Stimulated activated CD8-positive, alpha-beta memory T cell treated with anti-CD3 and anti-CD28 coated beads, Interleukin-7, amount 100 ng/mL, for 48 hours (primary cell): ENCODE results near the gene AFP.

ENCODE experiments used
- DNase-seq, 2 donors: peaks; one replicate each; pipeline ENCODE4 v3.0.0-alpha.2; 2020; ENCODE audit warnings: low read depth in 1 of 2; ENCODE audit errors: extremely low read depth in 1 of 2

Gene AFP

DNA sequence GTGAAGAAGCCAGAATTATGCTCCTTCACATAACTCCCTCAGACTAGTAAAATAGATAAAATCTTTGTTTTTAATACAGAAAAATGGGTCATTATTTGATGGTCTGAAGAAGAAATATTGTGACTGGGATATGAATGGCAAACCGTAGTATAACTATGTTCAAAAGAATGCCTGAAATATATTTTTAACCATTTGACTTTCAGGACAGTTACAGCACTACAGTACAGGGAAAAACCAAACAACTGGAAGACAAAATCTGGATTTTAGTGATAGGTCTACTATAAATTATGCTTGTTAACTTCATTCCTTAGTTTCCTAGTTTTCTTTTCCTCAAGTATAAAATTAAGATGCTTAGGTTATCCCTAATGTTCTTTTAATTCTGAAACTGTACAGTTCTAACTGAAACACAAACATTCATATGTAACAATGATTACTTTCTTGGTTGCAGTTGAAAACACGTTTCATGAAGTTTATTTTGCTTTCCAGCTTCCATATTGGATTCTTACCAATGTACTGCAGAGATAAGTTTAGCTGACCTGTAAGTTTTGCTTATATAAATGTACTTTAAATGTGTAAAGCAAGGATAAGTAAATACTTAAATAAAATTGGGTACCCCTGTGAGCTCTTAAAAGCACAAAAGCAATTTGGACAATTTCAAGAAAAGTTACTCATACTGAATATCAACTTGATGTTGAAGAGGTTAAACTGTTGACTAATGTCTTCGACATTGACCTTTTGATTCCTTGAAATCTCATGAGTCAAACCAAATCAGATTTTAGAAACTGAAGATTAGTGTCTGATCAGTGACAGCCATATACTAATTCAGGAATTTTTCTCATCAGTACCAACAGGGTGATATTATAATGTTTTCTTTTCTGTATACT, 895 bp downstream of the AFP start:
- no peak for DNase-seq

DNA sequence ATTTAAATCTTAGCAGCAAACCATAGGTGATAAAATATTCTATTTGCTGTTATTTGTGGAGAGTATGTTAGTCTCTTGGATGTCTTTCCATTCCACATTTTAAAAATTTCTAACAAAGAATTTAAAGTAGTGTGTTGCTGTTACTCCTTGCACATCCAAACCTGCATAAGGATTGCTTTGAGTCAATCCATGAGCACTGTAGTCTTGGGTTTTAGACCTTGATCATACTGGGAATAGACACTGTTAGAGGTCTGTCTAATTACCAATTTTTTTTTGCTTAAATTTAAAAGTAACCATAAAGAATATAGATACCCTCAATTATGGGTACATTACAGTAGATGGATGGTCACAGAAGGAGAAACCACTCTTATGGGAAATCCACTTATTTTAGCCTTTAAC, 1.5 kb downstream of the AFP start:
- DNase-seq, result no peak

DNA sequence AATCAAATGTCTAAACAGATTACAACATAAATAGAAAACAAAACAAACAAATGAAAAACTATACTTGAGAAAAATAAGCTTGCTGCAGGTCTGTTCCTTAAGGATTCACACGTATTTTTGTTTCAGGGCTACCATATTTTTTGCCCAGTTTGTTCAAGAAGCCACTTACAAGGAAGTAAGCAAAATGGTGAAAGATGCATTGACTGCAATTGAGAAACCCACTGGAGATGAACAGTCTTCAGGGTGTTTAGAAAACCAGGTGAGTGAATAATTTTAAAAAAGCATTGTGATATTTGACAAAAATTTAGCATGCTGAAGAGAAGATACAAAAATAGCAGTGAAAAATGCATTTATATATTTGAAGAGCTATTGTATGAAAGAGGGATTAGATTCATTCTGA, 2.0 kb downstream of the AFP start:
- no peak for DNase-seq

DNA sequence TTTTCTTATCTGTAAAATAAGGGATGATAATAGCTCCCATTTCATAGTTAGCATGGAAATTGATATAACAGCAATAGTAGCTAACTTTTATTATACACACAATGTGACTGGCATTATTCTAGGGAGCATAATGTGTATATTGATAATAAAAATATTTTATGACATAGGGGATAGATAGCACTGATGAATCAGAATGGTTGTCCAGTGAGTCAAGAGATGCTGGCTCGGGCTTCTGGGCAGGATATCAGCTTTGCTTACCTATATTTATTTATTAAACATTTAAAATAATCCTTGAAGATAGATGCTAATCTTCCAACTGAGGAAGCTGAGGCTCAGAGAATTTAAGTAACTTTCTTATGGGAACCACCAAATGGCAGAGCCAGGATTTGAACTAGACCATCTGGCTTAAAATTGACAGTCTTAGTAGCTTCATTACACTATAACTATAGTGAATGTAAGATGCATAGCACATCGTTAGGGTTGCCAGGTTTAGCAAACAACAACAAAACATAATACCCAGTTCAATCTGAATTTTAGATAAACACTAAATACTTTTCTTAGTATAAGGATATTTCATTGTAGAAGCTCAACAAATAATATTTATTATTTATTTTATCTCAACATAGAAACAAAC, 2.7 kb downstream of the AFP start:
- DNase-seq, result no peak

DNA sequence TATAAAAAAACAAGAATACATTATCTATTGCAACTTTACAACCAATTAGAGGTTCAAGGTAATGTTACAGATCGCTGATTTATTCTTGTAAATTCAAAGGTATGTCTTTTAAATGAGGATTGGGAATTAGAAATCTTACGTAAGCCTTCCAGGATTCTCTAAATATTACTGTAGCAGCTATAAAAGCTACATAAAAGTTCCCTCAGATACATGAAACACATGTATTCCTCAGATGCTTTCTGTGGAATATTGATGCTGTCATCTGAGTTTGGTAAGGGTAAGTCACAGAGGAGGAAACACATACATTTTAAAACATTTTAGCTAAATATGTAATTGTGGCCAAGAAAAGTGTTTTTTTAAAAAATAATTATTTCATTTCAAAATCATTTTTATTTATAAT, 3.4 kb downstream of the AFP start:
- no peak for DNase-seq

DNA sequence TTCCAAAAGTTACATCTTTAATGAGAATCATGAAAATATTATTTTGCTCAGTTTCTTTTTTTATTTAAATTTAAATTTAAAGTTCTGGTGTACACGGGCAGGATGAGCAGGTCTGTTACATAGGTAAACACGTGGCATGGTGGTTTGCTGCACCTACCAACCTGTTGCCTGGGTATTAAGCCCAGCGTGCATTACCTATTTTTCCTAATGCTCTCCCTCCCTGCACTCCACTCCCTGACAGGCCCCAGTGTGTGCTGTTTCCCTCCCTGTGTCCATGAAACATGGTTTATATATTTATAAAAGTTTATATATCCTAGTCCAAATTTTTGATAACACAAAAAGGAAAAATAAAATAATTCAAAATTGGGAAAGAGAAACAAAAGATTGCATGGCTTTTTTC, 4.0 kb downstream of the AFP start:
- DNase-seq, result no peak

DNA sequence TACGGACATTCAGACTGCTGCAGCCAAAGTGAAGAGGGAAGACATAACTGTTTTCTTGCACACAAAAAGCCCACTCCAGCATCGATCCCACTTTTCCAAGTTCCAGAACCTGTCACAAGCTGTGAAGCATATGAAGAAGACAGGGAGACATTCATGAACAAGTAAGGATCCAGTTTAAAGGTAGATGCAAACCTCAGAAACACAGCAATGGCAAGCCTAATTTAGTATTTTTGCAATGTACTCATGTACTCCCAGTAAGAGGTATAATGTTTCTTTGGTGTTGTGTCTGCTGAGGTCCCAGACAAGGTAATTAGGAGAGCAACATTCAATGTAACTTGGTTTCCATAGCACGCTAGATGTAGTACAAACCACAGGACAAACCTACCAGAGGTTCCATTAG, 4.6 kb downstream of the AFP start:
- DNase-seq, result no peak

DNA sequence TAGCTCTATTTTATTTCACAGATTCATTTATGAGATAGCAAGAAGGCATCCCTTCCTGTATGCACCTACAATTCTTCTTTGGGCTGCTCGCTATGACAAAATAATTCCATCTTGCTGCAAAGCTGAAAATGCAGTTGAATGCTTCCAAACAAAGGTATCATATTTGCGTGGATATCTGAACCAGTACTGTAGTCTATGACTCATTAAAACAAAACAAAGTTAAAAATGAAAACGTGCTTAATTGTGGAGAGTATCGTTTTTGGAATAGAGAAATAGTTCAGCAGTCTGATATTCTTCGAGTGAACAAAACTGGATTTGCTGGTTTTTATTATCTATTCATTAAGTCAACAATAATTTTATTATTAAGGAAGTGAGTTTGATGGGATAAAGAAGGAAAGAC, 6.3 kb downstream of the AFP start:
- no peak for DNase-seq

DNA sequence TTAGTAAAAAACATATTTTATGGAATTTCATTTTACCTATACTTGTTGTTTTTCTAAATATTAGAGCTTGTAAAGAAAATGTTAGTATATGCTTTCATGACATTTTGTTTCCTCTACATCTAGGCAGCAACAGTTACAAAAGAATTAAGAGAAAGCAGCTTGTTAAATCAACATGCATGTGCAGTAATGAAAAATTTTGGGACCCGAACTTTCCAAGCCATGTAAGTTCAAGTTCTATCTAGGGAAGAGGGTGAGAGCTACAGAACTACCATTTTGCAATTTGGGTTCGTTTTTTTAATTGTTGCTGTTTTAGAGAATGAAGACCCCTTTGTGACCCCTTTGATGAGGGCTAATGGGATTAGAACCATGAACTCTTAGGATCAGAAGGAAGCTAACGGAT, 7.2 kb downstream of the AFP start:
- DNase-seq, result no peak

DNA sequence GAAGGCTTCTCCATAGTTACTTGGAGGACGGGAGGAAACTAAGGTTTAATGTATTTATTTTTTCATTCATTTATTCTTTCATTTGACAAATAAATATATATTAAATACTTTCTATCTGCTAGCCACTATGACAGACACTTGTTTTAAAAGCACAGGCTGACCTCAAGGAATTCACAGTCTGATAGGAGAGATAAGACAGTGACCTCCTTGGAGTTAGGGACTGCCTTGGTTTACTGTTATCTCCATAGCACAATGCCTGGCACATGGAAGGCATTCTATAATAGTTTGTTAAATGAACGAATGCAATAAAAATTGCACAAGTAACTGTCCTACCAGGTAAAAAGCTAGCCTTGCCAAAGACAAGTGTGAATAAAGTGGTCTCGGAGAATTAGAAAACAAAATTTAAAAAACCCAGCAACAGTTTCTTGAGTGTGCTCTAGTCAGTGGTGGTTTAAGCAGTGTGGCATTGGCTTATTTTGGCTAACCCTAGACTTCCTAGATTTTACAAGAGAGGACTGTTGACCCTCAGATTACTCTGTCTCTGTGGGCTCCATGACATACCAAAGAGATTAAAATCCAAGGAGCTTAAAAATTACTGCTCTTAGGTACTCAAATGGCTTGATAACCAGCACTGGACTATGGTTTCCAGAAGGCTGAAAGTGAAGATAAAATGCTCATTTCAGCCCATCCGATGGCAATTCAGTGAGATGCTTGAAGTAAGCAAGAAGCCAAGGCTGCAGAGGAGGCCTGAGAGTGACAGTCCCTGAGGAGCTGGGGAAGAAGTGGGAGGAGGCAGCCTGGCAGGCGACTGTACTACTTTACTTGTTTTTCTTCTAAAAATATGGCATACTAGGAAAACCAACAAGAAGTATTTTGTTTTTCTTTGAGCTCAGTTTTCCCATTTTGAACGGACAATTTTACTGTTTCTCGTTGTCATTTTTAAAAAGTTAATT, 9.6 kb downstream of the AFP start:
- DNase-seq, result no peak

DNA sequence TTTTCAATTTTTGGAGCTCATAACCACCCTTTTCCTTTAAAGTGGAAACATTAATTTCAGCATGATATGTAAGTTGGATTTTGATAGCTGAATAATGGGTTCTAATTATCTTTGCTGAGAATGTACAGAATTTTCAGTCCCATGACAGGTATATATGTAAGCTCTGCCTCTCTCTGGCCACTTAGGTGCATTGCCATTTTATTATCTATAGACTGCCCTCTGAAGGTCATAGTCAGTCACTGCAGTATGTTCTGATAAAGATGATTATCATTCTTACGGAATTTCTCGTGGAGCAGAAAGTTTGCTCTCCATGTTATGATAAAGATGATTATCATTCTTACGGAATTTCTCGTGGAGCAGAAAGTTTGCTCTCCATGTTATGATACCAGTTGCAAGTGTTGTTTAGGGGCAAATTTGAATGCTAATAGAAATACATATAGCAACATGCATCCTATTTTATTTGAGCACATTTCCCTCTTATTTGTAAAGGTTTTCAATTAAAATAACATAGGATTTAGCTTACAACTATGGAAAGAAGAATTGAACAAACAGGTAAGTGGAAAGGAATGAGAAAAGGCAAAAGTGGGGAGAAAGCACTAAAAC, 10.4 kb downstream of the AFP start:
- no peak for DNase-seq

DNA sequence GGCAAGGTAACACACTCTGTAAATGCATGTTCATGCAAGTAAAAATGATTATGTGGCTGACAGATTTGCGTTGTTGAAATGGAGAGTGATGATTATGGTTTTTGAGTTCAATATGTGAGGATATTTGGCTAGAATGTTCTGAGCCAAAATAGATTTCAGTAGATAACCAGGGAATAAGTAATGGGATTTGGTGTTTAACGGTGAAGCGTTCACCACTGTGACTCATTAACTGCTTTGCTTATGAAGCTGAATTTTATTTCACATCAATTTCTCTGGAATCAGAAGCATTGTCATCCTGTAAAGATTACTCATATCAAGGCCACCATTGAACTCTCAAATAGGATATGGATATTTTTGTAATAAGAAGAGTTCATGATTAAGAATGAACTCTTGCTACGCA, 11.7 kb downstream of the AFP start:
- DNase-seq, result no peak

DNA sequence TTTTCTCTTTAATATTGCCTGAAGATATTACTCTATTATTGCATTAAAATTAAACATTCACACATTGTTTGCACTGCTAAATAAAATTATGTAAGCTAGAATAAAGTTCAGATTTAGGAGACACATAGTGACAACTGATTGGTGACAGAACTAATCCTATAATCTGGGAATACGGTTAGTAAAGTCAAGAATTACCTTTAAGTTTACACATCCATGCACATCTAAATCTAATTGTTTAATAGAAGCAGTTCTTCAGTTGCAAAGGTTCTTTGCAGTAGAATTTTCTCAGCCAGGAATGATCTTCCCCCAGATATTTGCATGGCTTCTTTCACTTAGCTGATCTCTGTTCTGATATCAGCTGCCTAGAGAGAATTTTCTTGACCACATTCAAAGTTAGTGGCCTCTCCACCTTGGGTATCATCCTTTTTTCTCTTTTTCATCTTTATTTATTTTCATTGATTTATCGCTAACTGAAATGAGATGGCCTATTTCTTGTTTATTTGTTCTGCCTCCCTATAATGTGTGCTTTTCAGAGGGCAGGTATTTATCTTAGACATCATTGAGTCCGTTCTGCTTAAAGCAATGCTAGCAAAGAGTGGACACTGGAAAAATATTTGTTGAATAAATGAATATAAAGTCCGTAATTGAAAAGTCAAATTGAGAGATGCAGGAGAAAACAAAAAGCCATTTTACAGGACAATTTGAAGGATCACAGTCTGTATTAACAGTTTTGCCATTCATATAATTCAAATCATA, 12.6 kb downstream of the AFP start:
- DNase-seq, result no peak

DNA sequence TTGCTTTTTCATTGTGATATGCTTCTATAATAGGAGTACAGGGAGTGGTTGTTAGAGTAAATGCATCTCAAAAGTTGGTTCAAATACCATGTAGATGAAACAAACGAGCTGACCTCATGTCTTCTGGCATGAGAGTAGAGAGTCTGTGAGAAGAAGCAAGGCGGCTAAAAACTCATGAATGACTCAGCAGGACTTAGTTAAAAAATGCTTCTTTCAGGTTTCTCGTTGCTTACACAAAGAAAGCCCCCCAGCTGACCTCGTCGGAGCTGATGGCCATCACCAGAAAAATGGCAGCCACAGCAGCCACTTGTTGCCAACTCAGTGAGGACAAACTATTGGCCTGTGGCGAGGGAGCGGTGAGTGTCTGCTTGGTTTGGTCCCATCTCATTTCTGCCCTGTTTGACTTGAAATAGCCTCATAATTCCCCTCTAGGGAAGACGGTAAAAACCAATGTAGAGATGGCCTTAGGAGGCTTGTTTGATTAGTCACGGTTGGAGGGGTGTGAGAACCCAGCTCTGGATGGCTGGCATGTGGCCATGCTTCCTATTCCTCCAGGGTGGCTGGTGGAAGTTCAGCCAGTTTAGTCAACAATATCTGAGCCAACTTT, 14.5 kb downstream of the AFP start:
- no peak for DNase-seq

DNA sequence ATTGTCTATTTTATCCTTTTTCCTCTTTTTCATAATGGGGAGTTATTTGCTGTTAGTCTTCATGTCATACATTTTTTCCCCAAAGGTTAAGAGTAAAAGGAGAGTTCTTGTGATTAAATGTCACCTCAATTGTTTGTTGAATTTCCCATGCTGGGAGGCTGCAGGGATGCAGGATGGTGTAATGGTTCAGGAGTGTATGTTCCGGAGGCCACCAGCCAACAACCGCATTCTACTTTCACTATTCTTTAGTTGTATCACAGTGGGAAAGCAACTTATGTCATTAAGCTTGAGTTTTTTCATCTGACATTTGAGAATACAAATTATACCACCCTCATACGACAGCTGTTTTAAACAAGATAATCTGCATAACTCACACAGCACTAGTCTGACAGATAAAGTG, 15.4 kb downstream of the AFP start:
- DNase-seq, result no peak

DNA sequence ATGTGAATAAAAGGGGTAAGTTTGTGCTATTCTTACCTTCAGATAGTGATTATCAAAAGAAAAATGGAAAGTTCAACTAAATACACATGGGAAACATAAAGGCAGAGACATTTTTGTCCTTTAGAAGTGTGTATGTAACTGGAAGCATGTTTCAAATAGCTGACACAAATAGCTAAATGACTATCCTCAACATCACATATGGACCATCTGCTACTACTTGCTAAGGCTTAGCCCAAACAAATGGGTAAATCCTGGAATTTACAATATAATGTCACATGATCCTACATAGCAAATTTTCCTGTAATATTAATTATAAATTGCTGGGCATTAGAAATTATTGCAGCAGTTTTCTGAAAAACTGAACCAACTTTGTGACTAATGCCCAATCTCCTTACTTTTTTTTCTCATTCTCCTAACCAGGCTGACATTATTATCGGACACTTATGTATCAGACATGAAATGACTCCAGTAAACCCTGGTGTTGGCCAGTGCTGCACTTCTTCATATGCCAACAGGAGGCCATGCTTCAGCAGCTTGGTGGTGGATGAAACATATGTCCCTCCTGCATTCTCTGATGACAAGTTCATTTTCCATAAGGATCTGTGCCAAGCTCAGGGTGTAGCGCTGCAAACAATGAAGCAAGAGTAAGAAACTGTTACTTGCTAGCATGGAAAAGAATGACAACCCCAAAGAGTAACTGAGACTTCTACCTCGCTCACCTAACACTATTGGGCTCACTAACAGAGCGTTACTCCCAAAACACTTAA, 16.1 kb downstream of the AFP start:
- DNase-seq, result no peak

DNA sequence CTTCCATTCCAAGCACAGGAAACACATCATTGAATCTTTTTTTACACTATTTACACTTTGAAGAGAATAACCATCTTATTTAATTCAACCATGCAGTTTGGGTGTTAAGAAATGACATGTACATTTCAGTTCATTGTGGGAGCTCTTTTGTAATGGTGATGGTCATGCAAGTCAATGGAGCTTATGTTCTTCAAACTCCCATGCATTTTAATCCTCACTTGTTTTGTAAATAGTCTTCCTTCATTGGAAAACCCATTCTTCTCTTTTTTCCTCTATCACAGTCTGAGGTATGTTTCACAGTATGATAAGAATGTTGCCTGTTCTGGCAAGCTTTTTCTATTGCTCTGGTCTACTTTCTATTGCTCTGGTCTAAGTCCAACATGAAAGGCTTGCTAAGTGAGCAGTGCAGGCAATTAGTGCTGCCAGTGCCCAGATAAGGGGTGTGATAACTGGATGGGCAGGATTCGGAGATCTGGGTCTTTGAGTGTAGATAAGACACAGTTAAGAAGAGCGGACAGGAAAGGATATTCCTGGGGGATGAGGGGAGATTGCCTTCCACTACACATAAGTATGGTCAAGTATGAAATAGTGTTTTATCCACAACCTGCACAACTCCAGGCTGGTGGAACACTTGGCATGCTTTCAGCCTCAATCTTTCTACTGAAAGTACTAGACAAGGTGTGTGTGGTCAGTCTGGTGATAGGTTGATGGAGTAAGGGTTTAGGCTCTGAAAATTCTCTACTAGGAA, 17.1 kb downstream of the AFP start:
- no peak for DNase-seq

DNA sequence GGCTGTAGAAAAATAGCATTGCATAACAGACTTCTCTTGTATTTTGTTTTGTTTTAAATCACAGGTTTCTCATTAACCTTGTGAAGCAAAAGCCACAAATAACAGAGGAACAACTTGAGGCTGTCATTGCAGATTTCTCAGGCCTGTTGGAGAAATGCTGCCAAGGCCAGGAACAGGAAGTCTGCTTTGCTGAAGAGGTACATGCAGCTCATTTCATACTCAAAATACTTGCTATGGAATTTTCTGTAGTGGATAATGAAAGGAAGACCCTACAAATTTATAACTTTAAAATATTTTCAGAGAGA, 17.6 kb downstream of the AFP start:
- no peak for DNase-seq

DNA sequence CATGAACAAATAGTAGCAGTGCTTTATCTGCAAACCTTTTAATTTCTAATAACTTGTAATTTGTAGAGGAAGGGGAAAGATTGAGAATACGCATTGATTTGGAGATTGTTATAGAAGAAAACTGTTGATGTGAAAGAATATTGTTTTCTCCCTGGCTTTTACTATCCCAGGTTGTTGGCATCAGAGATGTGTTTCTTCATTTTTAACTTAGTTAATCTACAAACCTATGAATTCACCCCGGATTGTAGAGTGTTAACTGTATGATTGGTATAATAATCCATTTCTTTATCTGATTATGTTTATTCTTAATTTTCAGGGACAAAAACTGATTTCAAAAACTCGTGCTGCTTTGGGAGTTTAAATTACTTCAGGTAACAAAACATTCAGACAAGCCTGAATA, 18.9 kb downstream of the AFP start:
- no peak for DNase-seq
